NCI-H82 (cell line): Measurements from ENCODE around the gene TGFBR3.

Source experiments
- DNase-seq: peaks from one replicate; lab custom pipeline; 2025; lab: John Stamatoyannopoulos, UW

TGFBR3 gene

DNA sequence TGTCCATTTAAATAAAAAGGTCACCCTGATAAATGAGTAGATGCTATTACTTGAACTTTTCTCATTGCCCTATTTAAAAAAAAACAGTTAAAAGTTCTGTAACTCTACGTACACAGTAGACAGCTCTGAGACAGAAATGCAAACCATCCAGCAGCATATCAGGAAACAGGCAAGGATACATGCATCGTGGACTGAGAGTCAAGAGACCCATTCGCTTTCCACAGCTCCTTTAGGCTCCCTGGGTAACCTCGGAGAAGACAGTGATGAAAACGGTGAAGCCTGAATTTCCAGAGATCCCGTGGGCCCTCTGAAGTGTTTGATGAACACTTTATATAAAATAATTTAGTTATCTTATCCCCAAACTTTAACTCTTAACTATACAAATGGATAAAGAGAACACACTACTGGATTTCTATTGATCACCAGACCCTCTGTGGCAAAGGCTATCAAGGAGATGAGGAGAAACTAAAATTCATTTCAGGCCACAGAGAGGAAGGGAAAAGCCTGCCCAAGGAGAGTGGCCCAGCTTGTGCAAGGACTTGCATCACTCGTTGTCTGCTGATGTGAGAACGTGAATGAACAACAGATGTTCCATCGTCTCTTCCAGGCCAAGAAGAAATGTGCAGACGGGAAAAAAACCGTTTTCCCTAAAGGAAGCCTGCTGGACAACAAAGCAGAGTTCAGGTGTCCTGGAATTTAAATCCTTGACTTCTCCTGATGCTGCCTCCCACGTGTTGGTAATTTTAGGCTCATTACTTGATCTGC, 131.0 kb downstream of the TGFBR3 start:
- DNase-seq = no peak

DNA sequence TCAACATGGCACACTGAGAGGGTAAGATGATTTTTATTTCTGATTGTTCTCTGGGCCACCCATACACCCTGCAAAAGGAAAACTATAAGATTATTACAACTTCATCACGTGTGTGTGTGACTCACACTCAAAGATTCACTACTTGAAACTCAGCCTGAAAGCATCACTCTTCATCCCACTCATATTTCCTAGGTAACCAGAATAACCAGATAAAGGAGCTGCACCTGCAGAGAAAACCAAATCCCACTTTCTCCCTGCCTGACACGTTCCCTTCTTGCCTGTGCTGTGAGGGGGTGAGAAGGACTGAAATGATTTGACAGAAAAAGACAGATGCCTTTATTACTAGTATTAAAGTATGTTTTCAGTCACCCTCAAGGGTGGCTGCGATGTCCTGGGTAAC, 131.6 kb downstream of the TGFBR3 start:
- no peak for DNase-seq

DNA sequence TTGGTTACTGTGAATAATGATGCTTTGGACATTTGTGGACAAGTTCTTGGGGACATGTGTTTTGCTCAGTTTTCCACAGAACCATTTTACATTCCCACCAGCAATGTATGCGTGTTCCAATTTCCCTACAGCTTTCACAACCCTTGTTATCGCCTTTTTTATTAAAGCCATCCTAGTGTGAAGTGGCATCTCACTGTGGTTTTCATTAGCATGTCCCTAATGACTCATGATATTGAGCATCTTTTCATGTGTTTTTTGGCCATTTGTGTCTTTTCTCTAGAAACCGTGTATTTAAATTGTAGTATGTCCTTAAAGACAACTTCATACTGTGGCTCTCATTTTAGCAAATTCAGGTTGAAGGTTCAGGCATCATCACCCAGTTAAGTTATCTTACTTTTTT, 132.1 kb downstream of the TGFBR3 start:
- no peak for DNase-seq

DNA sequence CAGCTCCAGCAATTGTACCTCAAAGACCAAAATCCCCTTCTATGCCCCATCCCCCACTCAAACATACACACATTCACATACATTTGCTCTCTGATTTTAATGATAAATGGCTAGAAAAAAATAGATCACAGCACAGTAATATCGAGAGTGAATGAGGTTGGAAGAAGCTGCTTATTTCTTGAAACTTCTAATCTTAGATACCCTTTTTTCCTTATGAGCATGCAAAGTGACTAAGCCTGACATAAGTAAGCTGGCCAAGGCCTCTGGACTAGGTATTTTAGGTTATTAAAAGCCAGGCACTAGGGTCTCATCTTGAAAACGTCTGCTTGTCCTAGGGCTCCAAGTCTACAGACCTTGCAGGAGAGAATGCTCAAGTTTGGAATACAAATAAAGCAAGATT, 133.6 kb downstream of the TGFBR3 start:
- DNase-seq = no peak

DNA sequence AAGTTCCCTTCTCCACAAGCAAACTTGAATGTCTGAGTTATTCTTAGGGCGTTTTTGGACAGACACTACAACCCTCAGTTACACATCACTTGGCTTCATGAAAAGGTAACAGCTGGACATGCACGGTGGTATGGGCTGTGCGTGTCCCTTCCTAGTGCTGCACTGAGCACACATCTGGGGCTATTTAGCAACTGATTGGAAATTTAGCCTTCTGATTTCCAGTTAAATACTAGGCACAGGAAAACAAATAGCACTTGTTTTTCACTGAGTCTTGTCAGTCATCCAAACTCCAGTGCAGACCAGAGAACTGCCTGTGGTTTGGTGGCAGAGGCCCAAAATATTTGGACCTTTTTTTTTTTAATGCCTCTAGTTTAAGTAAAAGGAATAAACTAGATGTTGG, 134.7 kb downstream of the TGFBR3 start:
- no peak for DNase-seq

DNA sequence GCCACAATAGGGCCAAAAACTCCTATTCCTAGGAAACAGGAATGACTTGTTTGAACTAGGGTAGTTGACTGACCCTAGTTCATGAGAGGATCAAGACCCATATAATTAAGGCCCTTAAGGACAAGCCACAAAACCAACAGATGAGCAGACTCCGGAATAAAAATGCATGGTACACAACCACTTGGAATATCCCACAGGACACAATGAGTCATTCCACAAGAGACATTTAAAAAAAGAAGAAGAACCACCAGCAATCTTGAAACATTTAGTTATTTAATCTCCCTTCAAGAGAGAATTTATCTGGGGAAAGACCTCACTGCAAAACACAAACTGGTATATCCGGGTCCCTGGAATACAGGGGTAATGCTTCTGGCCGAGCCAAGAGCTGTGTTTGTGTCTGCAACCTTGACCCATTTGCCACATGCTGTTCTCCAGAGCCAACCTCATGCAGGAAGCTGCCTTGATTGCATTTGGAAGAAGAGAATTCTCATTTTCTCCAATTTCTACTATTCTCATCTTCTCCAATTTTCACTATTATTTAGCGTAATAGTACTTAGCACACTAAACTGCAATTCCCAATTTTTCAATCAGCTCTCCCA, 135.5 kb downstream of the TGFBR3 start:
- no peak for DNase-seq

DNA sequence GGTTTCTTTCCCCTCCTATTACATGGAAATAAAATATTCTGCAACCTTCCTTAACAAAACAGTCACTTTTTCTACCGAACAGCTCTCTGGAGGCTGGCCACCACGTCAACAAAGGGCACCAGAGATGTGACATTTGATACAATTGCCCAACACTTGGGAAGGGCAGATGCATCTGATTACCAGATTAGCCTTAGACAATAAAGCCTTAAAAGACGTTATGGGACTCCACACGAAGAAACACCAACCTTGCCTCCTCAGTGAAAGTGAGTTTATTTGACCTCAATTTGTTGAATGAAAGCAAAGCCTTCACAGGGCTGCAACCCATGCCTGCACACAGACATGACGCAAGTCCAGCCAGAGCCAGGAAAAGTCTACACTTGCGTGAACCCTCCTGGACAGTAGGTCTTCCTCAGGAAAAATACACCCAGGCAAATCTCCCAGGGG, 136.1 kb downstream of the TGFBR3 start:
- DNase-seq = no peak

DNA sequence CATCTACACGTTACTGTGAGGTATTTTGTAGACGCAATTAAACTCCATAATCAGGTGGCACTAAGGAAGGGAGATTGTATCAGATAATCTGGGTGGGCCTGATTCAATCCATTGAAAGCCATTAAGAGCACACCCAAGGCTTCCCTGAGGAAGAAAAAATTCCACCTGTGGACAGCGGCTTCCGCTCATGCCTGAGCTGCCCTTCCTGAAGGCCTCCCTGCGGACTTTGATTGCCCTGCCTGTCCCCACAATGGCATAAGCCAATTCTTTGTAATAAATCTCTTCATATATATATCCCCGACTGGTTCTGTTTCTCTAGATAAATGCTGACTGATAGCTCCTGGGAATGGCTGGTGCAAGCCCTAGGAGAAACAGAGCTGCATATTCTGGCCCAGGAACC, 138.3 kb downstream of the TGFBR3 start:
- DNase-seq = no peak

DNA sequence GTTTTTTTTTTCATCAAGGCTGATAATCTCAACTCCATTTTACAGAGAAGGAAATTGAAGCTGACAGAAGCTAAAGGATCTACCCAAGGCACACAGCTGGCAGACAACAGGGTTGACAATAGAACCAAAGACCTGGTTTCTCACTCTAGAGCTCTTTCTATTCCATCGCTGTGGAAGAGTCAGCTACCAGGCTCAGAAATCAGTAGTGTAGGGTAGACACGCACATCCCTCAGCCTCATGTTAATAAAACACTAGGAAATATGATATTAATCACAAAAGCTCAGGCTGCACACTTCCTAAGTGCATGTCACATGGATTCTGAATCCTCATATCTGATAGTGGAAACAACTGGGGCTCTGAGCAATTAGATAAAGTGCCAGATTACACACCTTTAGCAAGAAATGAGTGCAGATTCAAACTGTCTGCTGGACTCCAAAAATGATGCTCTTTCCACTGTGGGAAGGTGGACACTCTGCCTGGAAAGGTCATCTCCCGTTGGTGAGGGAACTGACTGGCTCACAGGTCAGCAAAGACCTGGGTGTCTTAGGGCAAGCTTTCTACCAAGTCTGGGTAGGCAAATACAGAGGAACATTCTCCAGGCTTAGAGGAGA, 139.1 kb downstream of the TGFBR3 start:
- DNase-seq = no peak

DNA sequence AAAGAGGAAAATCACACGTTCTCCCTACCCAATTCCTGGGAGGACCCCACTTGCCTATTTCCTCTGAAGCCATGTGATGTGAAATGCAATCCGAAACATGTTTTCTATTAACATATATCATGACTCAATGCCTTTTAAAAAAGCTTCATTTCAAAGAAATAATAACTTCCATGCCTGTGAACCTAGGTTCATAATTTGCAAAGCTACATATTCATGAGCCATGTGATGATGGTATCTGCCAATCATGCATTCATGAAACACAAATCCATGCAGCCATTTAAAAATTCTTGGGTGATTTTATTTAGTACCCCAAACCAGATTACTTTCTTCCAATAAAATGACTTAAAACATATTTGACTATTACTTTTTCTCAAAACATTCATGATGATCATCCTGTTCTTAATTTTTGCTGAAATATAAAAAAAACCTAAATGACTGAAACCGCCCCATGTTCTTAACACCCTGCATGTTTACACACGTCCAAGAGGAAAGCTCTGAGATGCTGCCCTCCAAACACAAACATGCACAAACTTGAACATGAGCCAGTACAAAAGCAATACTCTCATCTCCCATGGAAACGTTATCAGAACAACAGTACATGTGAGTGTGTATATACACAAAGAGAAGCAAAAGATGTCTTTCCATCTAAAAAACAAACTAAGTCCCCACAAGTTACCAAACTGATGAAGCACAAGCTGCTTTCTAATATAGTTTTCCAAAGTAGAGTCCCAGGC, 140.1 kb downstream of the TGFBR3 start:
- no peak for DNase-seq

DNA sequence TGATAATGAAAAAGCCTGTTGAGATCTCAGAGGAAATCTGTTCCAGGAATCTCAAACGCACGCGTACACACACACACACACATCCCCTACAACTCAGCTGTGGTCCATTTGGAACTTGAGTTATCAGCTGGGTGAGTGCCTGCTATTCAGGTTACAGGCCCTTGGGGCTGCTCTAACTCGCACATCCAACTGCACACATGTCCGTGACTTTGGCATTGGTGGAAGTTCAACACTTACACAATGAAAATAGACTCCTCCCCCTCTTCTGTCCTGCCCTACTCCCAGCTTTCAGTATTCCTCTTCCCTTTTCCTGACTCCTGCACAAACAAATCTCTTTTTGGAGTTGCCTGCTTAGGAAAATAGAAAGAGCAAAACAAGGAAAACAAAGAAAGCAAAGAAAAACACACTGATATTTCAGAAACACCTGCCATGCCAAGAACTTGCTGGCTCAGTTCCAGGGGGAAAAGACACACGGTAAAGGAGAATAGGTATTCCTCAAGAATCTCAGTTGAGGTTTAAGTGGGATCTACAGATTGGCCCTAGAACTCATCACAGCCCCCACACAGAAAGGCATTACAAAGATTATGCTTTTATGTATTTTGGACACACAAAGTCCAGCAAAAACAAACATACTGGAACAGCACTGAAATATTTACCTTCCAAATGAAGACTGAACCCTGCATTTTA, 140.9 kb downstream of the TGFBR3 start:
- no peak for DNase-seq

DNA sequence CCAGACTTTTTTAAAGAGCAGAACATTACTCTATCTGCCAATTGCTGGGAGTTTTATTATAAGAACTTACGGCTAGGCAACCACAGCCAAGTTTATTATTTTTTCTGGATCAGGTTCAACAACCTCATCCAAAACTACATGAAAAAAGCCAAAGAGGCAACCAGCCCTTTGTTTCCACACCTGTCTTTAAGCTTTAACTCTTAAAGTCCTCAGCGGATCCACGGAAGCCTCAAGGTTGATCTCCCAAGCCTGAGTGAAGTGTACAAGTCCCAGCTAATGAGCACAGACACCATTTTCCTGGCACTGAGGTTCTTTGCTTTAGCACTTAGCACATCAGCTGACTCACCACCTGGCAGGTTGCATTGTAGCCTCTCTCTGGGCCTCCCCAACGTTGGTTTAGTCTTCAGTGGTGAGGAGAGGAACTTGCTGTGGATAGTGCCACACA, 143.1 kb downstream of the TGFBR3 start:
- DNase-seq = no peak

DNA sequence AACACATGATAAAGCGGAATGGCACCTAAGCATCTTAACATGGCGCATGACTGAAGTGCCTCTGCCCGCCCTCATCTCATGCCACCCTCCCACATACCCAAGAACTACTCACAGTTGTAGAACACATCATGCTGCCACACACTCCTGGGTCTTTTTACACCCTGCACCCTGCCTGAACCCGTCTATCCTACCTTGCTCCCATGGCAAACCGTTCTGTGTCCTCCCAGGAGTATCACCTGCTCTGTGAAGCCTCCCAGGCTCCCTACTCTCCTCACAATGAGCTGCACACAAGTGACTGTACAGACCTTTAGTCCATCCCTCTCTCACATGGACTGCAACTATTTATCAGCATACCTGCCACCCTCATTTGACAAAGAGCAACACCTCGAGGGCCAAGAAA, 144.0 kb downstream of the TGFBR3 start:
- DNase-seq = no peak

DNA sequence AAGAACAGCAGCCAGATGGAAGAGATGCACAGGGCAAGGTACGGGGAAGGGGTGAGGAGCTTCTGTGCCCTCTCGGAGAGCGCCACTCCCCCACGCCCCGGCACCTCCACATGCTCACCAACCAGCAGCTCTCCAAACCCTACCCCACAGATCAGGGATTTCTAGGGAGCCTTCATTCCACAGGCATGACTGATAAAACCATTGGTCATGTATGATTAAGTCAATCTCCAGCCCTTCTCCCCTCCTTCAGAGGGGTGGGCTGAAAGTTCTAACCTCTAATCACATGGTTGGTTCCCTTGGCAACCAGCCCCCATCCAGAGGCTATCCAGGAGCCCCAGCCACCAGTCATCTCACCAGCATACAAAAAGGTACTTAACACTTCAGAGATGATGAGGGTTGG, 144.7 kb downstream of the TGFBR3 start:
- no peak for DNase-seq

DNA sequence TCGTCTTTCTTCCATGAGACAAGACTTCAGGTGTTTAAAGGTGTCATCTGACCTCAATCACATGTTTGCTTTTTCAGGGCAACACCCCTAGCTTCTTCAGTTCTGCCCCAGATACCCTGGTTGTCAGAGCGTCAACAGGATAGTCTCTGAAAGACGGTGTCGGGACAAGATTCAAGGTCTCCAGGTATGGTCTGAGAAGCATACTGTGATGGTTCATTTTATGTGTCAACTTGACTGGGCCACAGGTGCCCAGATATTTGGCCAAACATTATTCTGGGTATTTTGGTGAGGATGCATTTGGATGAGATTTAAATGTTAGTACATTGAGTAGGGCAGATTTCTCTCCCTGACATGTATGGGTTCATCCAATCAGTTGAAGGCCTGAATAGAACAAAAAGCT, 148.3 kb downstream of the TGFBR3 start:
- no peak for DNase-seq

DNA sequence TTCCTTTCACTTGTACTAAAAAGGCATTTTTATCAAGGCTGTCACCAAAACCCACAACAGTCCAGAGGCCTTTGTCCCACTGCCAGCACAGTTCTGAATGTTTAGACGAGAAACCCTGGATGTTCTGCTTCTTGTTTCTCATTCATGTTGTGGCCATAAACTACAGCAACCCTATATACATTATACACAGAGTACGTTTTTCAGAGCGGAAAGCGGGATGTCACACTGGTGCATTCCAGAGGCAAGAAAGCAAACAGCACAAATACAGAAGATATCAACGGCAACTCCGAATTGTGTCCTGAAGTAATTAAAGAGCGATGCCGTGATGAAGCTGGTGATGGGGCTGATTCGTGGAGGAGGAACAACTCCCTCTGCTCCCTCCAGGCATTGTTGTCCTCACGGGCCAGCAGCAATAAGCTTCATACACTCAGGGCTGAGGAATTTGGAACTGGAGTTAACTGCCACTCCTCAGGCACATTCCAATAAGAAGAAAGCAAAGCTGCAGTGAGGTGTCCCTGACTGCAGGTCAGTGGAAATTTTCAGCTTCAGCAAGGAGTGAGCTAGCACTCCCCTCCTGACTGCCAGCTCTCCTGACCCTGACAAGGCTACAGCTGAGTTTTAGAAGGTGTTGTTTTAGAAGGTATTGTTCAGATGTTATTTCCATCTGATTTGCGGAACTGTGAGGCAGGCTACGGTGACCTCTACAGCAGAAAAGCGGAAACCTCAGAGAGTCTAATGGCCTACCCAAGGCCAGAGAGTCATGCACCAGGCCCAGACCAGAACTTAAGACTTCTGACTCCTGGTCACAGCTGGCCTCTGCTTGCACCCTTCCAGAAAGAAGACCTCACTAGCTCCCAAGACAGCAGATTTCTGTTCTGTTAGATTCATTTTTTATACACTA, 149.0 kb downstream of the TGFBR3 start:
- DNase-seq = no peak

DNA sequence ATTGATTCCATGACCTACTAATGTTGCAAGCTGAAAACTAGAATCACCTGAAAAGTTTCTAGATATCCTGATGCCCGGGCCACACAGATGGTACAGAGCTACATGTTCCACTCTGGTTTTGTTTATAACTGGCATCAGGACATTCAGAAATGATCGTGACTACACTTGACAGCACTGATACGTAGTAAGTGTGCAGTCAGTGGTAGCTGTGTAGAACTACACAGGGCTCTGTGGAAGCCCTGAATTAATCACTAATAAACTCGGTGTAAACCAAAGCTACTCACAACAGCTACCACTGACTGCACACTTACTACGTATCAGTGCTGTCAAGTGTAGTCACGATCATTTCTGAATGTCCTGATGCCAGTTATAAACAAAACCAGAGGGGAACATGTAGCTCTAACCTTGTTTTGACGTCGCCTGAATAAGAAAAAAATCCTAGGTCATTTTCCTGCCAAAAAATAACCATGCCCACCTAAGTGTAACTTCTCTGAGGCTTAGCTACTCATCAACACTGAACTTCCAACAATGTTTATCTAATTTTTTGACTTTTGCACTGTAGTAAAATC, 149.7 kb downstream of the TGFBR3 start:
- no peak for DNase-seq

DNA sequence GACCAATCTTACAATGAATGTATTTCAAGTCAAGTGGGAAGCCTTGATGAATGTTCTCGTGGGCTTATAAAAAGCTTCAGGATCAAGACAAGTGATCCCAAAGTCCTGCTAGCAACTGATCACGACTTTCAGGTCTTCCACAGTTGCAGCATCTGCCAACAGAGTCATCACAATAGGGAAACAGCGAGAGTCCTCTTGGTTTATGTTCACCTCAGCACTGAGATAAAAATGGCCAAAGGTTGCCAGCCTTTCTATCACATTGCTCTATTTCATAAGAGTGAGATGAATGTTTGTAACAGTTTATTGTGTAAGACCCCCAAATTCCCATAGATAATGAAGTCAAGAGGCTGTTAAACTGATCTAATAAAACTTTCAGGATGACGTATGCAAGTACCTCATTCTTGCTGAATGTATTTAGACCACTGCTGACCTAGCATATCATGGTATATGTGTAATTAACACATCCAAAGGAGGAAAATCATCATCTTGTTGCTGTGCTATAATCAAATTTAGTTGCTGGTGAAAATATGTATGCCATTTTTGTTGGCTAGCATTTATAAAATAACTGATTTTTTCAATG, 150.6 kb downstream of the TGFBR3 start:
- no peak for DNase-seq

DNA sequence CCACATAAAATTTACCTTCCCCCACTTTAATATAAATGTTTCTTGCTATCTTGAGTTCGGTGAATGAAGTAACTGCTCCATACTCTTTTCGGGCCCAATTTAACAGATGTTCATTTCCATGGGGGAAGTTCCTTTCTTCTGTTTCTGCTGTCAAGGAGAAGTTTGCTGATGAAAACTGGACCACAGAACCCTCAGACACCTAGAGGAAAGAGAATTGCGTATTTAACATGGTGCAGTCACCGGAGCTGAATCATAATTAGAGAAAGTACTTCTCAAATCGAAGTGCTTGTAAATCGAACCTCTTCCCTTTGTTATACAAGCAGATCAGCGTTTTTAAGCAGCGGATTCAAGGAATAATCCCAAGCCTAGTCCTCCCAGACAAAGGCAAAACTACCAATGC, 151.2 kb downstream of the TGFBR3 start:
- no peak for DNase-seq

DNA sequence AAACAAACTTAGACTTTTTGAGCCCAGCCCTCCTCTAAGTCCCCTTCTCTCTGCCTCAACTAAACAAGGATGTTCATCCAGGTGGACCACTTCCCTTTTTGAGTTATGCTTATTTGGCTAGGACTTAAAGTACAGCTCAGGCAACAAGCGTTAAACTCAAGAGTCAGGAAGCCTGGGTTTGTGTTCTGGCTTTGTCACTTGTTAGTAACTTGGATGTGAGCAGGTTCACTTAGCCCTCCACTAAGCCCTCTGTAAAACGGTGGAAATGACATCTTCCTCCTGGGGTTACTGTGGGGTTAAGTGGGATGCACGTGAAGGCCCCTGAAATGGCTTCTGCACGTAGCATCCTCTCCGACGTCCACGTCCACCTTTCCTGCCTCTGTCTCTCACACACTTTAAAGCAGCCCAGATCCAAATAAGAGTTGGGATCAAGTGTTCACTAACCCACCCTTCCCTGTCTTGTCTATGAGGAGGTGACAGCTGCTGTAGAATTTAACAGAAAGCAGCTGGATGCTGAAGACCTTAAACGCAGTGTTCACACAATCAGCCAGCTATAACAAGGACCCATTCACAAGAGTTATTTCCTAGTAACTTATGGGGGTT, 152.7 kb downstream of the TGFBR3 start:
- no peak for DNase-seq
